ENCODE data around the gene KCTD5. TPM values are rescaled to one million over a fixed set of nuclear protein-coding genes. Genes with fewer than 3 reads are reported as not detected.
"Not testable (repeated sequence)": the region's sequence is repeated elsewhere in the genome, so short reads cannot be mapped to it uniquely, and the experiment has no call there.

Gene KCTD5
- total RNA-seq, 1 donor, result 19.4 TPM

DNA sequence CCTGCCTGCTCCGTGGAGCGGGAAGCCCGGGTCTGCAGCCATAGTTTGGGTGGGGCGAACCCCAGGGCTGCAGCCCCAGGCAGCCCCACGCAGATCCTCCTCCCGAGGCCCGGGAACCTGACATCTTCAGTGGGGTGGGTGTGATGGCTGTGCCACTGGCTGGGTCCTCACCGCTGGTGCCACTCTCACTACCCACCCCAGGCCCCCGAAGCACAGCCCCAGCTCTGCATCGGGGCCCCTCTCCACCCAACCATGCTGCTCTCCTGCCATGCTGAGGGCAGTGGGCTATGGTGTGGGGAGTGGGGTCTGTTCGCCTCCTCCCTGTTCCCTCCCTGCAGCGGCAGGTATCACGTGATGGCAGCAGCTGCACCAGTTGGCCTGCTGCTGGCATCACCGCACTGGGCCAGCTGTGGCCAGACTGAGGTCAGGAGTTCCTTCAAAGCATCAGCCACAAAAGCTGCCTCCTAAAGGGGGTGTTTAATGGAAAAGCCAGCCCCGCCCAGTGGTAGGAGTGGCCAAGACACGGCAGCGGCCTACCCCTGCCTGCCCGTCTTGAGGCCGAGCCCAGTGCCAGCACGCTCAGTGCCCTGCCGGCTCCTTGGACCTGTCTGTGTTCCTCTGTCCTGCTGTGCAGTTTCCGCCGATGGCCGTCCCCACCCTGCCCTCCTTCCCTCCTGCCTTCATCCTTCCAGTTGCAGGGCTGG, 10.8 kb downstream of the KCTD5 start:
- DNase-seq (ENCODE audit: low read depth in 2 of 3, low spot score in 2 of 3), result no peak

DNA sequence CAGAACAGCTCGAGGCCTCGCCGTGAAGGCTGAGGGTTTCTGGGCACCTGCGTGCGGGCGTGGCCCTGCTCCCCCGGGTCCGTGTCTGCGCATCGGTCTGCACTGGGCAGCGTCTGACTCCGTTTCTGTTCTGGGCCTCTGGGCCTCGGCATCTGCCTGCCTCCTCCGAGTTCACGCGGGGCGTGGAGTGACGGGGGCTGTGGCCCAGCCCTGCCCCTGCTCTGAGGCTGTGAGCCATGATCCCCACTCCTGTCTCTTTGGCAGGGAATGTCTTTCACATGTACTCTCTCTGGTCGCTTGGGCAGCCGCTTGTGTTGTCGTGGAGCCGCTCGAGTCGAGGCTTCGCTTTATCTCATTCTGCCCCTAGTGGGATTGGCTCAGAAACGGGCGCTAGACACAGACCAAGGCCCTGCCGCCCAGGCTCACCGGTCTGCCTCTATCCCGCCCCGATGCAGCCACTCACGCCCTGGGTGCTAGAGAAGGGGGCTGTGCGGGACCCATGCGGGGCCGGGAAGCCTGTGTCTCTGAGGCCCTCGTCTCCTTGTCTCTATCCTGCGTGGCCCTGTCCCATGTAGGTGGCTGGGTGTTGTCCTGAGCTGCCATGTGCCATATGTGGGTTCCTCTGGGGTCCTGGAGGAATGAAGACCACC, 14.4 kb downstream of the KCTD5 start:
- not testable (repeated sequence) for DNase-seq (ENCODE audit: low read depth in 2 of 3, low spot score in 2 of 3)

- no peak for DNase-seq (ENCODE audit: low read depth in 2 of 3, low spot score in 2 of 3)
These were observed 15.2 kb downstream of the KCTD5 start for GRCh38 chr16:2697401-2697948.

DNA sequence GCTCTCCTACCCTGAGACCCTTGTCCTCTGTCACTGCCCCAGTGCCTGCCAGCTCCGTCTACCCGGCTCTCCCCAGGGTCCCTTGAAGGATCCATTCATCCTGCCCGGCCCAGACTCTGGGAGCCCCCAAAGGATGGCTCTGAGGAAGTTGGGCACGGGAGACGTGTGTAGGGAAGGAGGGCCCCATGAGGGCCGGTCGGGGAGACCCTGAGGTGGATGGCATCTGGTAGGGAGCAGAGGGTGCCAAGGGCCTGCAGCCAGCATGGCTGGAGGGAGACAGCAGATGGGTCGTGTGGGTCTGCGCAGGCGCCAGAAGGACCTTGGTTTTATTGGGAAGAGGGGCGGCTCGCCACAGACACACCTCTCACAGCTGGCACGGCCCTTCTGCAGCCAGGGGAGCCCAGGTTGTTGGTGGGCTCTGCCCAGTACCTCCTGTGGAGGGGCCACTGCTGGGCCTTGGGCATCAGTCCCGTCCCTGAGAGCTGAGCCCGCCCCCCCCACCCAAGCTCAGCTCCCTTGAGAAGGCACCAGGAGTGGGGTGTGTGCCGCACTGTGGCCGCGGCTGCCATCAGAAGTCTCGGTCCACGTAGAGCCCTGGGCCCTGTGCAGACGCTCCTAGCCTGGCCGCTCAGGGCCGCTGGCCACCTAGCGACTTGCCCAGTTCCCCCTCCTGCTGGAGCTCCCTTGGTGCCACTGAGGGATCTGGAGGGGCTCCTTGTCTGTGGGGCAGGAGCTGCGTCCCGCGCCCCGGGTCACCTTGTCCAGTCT, 16.0 kb downstream of the KCTD5 start:
- DNase-seq (ENCODE audit: low read depth in 2 of 3, low spot score in 2 of 3), result no peak

DNA sequence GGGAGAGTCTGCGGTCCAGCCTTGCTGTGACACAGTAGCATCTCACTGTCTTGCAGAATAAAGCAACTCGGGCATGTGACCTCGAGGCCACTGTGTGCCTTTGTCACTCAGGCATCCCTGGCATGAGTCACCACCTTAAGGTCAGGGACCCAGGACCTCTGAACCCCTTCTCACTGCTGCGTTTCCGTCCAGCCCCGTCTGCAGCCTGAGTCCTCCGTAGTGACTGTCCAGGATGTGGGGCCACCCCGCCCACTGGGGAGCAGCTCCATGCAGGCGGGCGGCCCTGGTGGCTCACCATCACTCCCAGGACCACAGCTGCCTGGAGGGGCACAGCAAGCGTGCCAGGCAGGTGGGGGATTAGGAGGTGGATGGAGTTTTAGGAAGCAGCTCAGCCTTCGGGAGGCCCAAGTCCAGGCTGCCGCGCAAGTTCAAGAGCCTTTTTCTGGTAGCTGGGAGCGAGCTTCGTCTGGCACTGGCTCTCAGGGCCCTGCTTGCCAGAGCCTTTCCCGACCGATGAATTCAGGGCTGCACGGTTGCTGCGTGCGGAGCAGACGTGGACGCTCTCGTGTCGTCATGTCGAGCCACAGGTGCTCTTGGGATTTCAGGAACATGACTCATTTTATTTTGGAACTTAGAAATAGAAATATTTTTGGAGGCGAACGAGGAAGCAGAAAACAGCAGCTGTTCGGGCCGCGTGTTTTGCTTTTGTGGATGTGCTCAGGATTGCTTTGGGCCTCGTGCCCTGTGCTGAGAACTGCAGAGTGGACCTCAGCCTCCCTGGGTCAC, 16.8 kb downstream of the KCTD5 start:
- DNase-seq (ENCODE audit: low read depth in 2 of 3, low spot score in 2 of 3), result no peak

GRCh38 chr16:2699791-2700600, 17.7 kb downstream of the KCTD5 start:
- DNase-seq (ENCODE audit: low read depth in 2 of 3, low spot score in 2 of 3), result no peak

- no peak for DNase-seq (ENCODE audit: low read depth in 2 of 3, low spot score in 2 of 3)
These were observed 18.5 kb downstream of the KCTD5 start for GRCh38 chr16:2700786-2701185.

- DNase-seq (ENCODE audit: low read depth in 2 of 3, low spot score in 2 of 3), result no peak
These were observed 18.9 kb downstream of the KCTD5 start for GRCh38 chr16:2701272-2701671.

DNA sequence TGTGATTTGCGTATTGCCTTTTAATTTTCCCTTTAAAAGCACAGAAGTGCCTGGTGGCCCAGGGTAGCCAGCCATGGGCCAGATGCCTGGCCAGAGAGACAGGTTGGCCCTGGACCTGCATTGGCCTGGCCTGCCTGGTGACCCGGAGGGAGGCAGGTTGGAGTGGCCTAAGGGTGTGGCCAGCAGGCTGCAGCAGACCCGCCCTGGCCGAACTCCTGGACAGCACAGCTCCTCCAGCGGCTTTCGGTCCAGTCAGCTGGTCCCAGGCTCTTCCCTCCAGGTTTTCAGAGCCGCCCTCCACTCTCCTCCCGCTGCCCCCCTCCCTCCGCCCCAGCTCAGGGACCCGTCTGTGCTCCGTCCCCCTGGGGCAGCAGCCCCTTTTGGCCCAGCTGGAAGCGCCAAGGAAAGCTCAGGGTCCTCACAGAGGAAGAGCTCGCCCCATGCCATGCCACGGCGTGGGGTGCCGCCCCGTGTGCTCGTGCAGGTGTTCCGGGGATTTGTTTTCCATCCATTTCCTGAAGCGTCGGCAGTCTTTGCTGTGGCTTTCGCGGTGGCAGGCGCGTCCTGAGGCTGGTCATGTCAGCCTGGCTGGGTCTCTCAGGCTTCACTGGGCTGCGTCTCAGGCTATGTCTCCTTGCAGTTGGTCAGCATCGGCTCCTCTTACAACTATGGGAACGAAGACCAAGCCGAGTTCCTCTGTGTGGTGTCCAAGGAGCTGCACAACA, 19.6 kb downstream of the KCTD5 start:
- no peak for DNase-seq (ENCODE audit: low read depth in 2 of 3, low spot score in 2 of 3)

- no peak for DNase-seq (ENCODE audit: low read depth in 2 of 3, low spot score in 2 of 3)
These were observed 20.1 kb downstream of the KCTD5 start for GRCh38 chr16:2702438-2702825.

- DNase-seq (ENCODE audit: low read depth in 2 of 3, low spot score in 2 of 3), result no peak
These were observed 20.8 kb downstream of the KCTD5 start for GRCh38 chr16:2702871-2703745.

- no peak for DNase-seq (ENCODE audit: low read depth in 2 of 3, low spot score in 2 of 3)
These were observed 22.1 kb downstream of the KCTD5 start for GRCh38 chr16:2704166-2704982.

- no peak for DNase-seq (ENCODE audit: low read depth in 2 of 3, low spot score in 2 of 3)
These were observed 22.6 kb downstream of the KCTD5 start for GRCh38 chr16:2704983-2705275.

DNA sequence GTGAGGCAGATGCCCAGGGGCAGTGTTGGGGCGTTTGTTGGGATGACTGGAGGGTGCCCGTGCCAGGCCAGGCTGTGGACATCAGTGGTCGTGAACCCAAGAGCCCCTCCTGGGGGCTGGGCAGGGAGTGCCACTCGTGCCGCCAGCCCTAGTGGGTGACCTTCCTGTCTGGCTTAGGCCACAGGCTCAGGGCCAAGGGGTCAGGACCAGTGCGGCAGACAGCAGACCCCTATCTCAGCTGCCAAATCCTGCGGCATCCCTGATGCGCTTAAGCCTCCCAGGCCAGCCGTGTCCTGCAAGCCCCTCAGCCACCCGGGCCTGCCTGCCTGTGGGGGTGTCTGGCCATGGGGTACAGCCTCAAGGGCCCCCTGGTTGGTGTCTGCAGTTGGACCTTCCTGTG, 23.0 kb downstream of the KCTD5 start:
- DNase-seq (ENCODE audit: low read depth in 2 of 3, low spot score in 2 of 3), result no peak

DNA sequence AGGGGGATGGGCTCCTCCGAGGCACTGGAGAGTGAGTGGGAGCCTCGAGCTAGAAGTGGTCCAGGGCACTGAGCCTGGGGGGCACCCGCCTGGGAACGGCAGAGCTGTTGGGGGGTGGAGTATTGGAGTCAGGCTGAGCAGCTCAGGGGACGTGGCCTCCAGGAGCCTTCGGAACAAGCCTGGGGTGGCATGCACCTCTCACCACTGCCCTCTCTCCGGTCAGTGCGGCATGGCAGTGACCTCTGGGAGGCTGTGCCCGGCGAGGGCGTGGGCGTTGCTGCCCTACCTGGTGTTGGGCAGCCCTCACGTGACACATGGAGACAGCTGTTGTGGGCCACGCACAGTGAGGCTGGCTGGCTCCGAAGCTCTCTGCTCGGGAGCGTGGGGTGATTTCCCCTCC, 23.8 kb downstream of the KCTD5 start:
- no peak for DNase-seq (ENCODE audit: low read depth in 2 of 3, low spot score in 2 of 3)

DNA sequence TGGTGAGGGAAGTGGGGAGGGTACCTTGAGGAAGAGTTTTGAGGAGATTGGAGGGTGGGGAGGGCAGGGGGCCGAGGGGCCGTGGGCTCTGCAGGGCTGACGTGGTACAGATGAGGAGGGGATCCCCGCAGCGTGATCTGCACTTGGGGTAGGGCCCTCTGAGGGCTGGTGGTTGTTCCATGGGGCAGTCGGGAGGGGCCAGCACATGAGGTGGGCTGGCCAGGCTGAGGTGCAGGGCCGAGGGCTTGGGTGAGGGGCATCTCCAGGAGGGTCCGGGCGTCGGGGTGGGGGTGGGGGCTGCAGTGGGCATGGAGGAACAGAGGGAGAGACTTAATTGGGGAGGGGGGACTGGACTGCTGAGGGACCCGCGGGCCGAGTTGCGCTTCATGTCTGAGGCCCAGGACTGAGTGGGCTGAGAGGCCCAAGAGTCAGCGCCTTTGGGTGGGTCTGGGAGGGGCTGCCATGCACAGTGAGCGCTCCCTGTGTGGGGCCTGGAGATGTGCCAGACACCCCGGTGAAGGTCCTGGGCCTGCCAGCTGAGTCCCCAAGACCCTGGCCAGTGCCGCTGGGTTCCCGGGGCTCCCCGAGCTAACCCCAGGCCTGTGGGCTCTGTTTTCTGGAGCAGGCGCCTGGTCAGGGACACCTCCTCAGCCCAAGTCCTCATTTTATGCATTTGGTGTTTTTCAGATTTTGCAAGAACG, 24.4 kb downstream of the KCTD5 start:
- no peak for DNase-seq (ENCODE audit: low read depth in 2 of 3, low spot score in 2 of 3)

All from hematopoietic multipotent progenitor cell (in vitro differentiated cells).